B cell (primary cell): Measurements from ENCODE around the gene HEYL.

Experiments
- EZH2 ChIP-seq: IDR thresholded peaks from 2 replicates; pipeline ENCODE4 v1.6.1; 2012; ENCODE audit warnings: borderline replicate concordance, low read depth, mild to moderate bottlenecking, moderate library complexity, low read length; ENCODE audit not compliant: insufficient read depth, poor library complexity, severe bottlenecking
- TF ChIP-seq, protein P1 (sequence below): fragments of 200-600 bp; IDR thresholded peaks from one replicate; pipeline ENCODE4 v1.8.0; 2022; ENCODE audit warnings: antibody characterized with exemption, mild to moderate bottlenecking

DNA sequence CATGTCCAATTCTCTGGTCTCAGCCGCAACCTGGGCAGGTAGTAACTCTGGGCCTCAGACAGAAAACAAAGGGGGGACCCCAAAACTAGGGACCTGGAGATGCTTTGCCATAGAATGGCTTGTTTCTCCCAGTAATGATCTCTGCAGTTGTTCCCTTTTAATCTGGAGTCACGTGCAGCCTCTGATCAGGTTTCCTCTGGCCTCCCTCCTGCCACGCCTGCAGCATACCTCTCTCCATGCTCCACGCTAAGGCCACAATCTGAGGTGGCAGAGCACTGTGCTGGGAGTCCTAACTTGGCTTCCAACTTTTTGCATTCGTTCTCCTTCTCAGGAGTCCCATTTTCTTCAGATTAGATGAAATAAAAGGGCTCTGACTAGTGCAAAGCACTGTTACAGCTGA lies 64.8 kb downstream of the HEYL start:
- TF ChIP-seq, protein P1, sequence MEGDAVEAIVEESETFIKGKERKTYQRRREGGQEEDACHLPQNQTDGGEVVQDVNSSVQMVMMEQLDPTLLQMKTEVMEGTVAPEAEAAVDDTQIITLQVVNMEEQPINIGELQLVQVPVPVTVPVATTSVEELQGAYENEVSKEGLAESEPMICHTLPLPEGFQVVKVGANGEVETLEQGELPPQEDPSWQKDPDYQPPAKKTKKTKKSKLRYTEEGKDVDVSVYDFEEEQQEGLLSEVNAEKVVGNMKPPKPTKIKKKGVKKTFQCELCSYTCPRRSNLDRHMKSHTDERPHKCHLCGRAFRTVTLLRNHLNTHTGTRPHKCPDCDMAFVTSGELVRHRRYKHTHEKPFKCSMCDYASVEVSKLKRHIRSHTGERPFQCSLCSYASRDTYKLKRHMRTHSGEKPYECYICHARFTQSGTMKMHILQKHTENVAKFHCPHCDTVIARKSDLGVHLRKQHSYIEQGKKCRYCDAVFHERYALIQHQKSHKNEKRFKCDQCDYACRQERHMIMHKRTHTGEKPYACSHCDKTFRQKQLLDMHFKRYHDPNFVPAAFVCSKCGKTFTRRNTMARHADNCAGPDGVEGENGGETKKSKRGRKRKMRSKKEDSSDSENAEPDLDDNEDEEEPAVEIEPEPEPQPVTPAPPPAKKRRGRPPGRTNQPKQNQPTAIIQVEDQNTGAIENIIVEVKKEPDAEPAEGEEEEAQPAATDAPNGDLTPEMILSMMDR = no peak
- TF ChIP-seq EZH2 = no peak
